ENCODE results near the gene GFI1B.
"Not testable (repeated sequence)": the region's sequence is repeated elsewhere in the genome, so short reads cannot be mapped to it uniquely, and the experiment has no call there.

Gene GFI1B

DNA sequence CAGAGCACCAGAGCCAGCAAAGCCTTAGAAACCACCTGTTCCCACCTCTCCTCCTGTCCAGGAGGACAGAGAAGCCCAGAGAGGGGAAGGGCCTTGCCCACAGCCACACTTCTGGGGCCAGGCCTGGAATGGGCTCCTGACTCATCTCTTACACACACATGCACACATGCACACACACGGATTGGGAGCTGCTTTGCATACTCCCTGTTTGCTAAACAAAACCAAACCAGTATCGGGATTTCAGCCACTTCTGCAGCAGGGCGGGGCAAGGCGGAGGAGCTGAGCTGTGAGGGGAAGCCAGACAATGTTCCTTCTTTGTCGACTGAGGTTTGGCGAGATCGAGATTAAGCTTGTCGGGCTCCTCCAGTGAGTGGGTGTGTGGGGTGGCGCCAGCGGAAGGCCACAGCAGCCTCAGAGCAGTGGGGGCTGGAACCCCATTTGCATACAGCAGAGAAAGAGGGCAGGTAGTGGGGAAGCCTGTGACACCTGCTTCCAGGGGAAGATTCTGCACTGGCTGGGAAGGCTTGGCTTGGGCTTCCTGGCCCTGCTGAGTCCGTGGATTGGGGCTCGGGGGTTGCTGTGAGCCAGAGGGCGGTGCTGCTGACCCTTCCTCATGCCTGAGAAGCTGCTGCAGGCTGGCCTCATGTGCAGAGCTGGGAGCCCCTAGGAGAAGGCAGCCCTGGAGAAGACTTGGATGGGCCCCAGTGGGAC lies 16.1 kb downstream of the GFI1B start:
- Histone ChIP-seq H3K9me3 (ENCODE audit: insufficient read depth, low read depth, low read length) (no peaks in the 10 kb centered on the region), H3K27me3 (ENCODE audit: insufficient read depth, low read length) (peaks cover 7% of the 10 kb centered on the region), H3K4me1 (ENCODE audit: insufficient read depth, low read length) (peaks cover 12% of the 10 kb centered on the region; the same call in 1 of the 2 replicates), H3K4me3 (ENCODE audit: low read length) (no peak overlapping the region), H3K36me3 (ENCODE audit: insufficient read depth, low read length) (no peaks in the 10 kb centered on the region), H3K9ac (ENCODE audit: low read depth, low read length) (no peak overlapping the region), H3K27ac (ENCODE audit: low read depth, low read length) (no peak overlapping the region)
- whole genome bisulfite sequencing = 54% methylated on average over 13 of the region's 13 CpGs

DNA sequence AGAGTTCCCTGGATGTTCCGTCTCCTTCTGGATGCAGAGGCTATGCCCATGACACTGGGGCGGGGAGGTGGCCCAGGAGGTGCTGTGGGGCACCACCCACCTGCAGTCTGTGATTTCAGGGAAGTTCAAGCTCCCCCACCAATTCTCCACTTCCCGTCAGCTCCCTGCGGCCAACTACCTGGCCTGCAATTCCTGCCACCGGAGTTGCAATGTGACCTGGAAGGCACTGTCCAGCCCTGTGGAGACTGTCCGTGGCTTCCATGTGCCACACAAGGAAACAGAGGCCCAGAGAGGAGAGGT lies 16.6 kb downstream of the GFI1B start:
- Histone ChIP-seq H3K4me1 (ENCODE audit: insufficient read depth, low read length) (peaks cover 12% of the 10 kb centered on the region; the same call in 1 of the 2 replicates), H3K36me3 (ENCODE audit: insufficient read depth, low read length) (no peaks in the 10 kb centered on the region), H3K4me3 (ENCODE audit: low read length) (no peak overlapping the region), H3K9me3 (ENCODE audit: insufficient read depth, low read depth, low read length) (no peaks in the 10 kb centered on the region), H3K27me3 (ENCODE audit: insufficient read depth, low read length) (peaks cover 12% of the 10 kb centered on the region), H3K27ac (ENCODE audit: low read depth, low read length) (no peak overlapping the region), H3K9ac (ENCODE audit: low read depth, low read length) (no peak overlapping the region)
- 87% methylated on average over 6 of the region's 6 CpGs for WGBS

DNA sequence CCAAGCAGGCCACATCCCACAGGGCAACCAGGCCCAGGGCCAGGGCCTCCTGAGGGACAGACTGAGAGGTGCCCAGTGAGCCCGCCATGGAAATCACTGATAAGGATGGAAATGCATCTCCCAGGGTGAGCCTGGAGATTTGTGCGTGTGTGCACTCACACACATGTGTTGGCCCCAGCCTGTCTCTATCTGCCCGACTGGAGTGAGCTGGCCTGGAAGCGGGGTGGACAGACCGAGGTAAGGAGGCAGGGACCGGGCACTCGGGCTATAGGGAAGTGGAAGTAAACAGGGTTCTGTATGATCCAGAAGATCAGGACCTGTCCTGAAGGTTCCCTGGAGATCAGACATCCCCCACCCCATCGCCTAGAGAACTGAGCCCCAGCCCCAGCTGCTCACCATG lies 17.4 kb downstream of the GFI1B start:
- H3K9ac ChIP-seq (ENCODE audit: low read depth, low read length) = no peak overlapping the region
- 88% methylated on average over 8 of the region's 8 CpGs for WGBS
- H3K4me3 ChIP-seq (ENCODE audit: low read length) = no peak overlapping the region
- H3K27me3 ChIP-seq (ENCODE audit: insufficient read depth, low read length) = peaks cover 19% of the 10 kb centered on the region
- no peaks in the 10 kb centered on the region for H3K36me3 ChIP-seq (ENCODE audit: insufficient read depth, low read length)
- H3K9me3 ChIP-seq (ENCODE audit: insufficient read depth, low read depth, low read length) = no peaks in the 10 kb centered on the region
- no peak overlapping the region for H3K27ac ChIP-seq (ENCODE audit: low read depth, low read length)
- peaks cover 12% of the 10 kb centered on the region; the same call in 1 of the 2 replicates for H3K4me1 ChIP-seq (ENCODE audit: insufficient read depth, low read length)

DNA sequence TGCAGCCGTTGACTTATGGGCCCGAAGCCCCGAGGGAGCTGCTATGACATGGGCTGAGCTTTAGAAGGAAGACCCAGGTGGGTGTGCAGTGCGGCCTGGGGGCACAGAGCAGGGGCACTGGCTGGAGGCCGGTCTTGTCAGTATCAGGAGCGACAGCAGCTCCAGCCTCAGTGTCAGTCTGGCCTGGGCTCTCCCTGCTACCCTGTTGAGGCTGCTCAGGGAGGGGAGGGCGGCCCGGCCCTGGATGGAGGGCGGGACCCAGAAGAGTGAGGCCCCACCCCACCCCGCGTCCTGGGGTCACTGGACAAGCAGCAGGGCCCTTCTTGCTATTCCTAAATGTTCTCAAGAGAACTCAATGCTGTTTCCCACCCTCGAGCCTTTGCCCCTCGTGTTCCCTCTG lies 18.0 kb downstream of the GFI1B start:
- WGBS = 77% methylated on average over 13 of the region's 13 CpGs
- H3K27me3 ChIP-seq (ENCODE audit: insufficient read depth, low read length) = peaks cover 21% of the 10 kb centered on the region

DNA sequence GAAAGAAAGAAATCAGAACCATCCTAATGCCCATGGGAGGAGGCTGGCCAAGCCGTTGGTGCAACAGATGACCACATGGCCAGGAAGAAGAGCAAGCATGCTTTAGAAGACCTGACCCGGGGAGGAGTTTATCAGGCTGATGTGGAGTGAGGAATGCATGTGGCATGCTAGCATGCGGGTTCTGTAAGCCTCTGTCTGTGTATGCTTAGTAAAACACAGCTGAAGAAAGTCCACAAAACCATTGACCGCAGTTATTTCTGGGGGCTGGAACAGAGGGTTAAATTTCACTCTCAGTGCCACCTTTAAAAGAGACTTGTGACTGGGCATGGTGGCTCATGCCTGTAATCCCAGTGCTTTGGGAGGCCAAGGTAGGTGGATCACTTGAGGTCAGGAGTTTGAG lies 19.1 kb downstream of the GFI1B start:
- Histone ChIP-seq H3K4me1 (ENCODE audit: insufficient read depth, low read length) (peaks cover 12% of the 10 kb centered on the region), H3K27ac (ENCODE audit: low read depth, low read length) (no peak overlapping the region), H3K27me3 (ENCODE audit: insufficient read depth, low read length) (peaks cover 31% of the 10 kb centered on the region), H3K4me3 (ENCODE audit: low read length) (no peak overlapping the region), H3K36me3 (ENCODE audit: insufficient read depth, low read length) (no peaks in the 10 kb centered on the region), H3K9me3 (ENCODE audit: insufficient read depth, low read depth, low read length) (no peaks in the 10 kb centered on the region), H3K9ac (ENCODE audit: low read depth, low read length) (no peak overlapping the region)
- 90% methylated on average over 4 of the region's 4 CpGs for WGBS

More for the DNA sequence above, 18.0 kb downstream of the GFI1B start:
- Histone ChIP-seq H3K9ac (ENCODE audit: low read depth, low read length) (no peak overlapping the region), H3K36me3 (ENCODE audit: insufficient read depth, low read length) (no peaks in the 10 kb centered on the region), H3K4me1 (ENCODE audit: insufficient read depth, low read length) (peaks cover 12% of the 10 kb centered on the region; the same call in 1 of the 2 replicates), H3K4me3 (ENCODE audit: low read length) (no peak overlapping the region), H3K27ac (ENCODE audit: low read depth, low read length) (no peak overlapping the region), H3K9me3 (ENCODE audit: insufficient read depth, low read depth, low read length) (no peaks in the 10 kb centered on the region)

DNA sequence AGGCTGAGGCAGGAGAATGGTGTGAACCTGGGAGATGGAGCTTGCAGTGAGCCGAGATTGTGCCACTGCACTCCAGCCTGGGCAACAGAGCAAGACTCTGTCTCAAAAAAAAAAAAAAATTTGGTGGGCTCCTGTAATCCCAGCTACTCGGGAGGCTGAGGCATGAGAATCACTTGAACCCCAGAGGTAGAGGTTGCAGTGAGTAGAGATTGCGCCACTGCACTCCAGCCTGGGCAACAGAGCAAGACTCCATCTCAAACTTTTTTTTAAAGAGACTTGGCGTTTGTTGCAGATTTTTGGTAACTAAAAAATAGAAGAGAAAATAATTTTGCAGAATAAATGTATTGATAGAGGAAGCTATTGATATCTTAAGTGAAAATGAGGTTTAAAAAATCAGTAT lies 19.7 kb downstream of the GFI1B start:
- WGBS = 96% methylated on average over 3 of the region's 4 CpGs
- not testable (repeated sequence) for H3K9ac ChIP-seq (ENCODE audit: low read depth, low read length); H3K9me3 ChIP-seq (ENCODE audit: insufficient read depth, low read depth, low read length); H3K36me3 ChIP-seq (ENCODE audit: insufficient read depth, low read length); H3K4me3 ChIP-seq (ENCODE audit: low read length); H3K27ac ChIP-seq (ENCODE audit: low read depth, low read length)
- Histone ChIP-seq H3K27me3 (ENCODE audit: insufficient read depth, low read length) (peaks cover 38% of the 10 kb centered on the region), H3K4me1 (ENCODE audit: insufficient read depth, low read length) (peaks cover 19% of the 10 kb centered on the region)

DNA sequence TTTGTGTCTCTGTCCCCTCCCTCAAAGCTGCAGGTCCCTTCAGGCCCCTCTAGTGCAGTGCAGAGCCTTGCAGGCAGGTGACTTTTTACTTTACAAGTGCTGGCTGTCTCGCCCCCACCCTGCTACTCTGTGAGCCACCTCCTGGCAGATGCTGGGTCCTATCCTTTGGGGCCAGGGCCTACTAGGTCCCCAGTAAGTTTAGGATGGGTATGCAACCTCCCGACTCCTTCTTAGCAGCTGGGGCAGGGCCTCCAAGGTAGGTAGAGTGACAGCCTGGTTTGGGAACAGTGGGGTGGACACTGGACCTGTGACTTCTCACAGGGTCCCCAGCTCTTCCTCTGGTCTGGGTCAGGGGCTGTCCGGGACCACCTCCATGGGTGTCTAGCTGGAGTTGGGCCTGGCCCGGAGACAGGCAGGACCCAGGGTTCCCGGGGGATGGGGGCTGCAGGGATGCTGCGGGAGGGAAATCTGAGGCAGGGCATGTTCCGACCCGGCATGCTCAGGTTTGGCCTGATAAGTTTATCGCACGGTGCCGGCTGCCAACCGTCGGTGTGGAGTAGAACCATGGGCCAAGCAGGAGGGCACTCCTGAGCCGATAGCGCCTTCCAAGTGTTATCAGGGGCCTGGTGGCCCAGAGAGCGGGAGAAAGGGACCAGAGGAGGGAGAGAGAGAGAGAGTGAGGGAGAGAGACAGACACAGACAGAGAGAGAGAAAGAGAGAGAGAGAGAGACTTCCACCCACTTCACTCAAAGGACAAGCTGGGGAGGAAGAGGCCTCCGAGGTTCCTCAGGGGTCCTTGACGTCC lies 20.5 kb downstream of the GFI1B start:
- WGBS = 88% methylated on average over 18 of the region's 18 CpGs
- Histone ChIP-seq H3K27ac (ENCODE audit: low read depth, low read length) (no peak overlapping the region), H3K9ac (ENCODE audit: low read depth, low read length) (no peak overlapping the region), H3K4me3 (ENCODE audit: low read length) (no peak overlapping the region), H3K4me1 (ENCODE audit: insufficient read depth, low read length) (peaks cover 21% of the 10 kb centered on the region), H3K9me3 (ENCODE audit: insufficient read depth, low read depth, low read length) (no peaks in the 10 kb centered on the region), H3K27me3 (ENCODE audit: insufficient read depth, low read length) (peaks cover 46% of the 10 kb centered on the region), H3K36me3 (ENCODE audit: insufficient read depth, low read length) (no peaks in the 10 kb centered on the region)

DNA sequence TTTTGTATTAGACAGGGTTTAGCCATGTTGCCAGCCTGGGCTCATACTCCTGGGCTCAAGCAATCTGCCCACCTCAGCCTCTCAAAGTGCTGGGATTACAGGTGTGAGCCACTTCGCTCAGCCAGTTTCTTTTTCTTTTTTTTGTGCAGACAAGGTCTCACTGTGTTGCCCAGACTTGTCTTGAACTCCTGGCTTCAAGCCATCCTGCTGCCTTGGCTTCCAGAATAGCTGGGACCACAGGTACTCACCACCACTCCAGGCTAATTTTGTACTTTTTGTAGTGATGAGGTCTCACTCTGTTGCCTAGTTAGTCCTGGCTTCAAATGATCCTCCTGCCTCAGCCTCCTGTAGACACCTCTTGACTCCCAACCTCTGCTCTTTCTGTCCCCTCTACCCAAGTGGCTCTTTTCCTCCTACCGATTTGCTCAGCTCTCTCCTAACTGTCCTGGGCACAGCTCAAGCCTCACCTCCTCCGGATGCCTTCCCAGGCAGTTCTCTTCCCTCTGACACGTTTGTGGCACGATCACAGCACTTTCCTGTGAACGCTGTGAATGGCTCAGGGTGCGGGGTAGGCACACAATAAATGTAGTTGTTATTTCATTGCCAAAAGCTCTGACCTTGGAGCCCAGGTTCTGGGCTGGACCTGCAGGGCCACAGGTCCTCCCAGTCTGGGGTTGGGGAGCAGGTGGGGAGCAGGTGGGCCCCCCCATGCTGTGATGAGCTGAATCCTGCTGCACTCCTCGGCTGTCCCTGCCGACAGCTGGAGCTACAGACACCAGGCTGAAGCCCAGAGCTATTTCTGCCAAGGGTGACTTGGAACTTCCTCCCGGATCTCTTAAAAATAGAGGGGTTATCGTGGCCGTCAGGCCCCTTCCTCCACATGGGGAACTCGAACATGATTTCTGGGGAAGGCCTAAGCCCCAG lies 23.9 kb downstream of the GFI1B start:
- peaks cover 79% of the 10 kb centered on the region for H3K27me3 ChIP-seq (ENCODE audit: insufficient read depth, low read length)
- no peaks in the 10 kb centered on the region for H3K36me3 ChIP-seq (ENCODE audit: insufficient read depth, low read length)
- peaks cover 25% of the 10 kb centered on the region for H3K4me1 ChIP-seq (ENCODE audit: insufficient read depth, low read length)
- WGBS = 68% methylated on average over 13 of the region's 13 CpGs
- H3K9ac ChIP-seq (ENCODE audit: low read depth, low read length) = no peak overlapping the region
- H3K9me3 ChIP-seq (ENCODE audit: insufficient read depth, low read depth, low read length) = no peaks in the 10 kb centered on the region
- H3K4me3 ChIP-seq (ENCODE audit: low read length) = no peak overlapping the region
- H3K27ac ChIP-seq (ENCODE audit: low read depth, low read length) = no peak overlapping the region

DNA sequence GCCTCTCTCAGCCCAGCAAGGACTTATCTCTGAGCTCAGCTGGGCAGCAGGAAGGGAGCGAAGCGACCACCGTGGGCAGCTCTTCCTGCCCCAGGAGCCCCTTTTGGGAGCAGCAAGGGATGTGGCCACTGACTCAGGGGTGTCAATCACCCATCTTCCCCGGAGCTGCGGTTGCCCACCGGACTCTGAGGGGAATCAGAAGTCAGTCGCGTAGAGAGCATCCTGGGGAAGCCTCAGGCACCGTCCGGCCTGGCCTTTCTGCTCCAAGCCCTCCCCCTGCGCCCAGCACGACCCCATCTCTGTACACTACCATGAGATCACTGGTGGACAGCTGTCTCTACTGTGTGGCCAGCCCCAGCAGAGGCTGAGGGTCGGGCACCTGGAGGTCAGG lies 24.6 kb downstream of the GFI1B start:
- Histone ChIP-seq H3K4me3 (ENCODE audit: low read length) (no peak overlapping the region), H3K27ac (ENCODE audit: low read depth, low read length) (no peak overlapping the region), H3K9me3 (ENCODE audit: insufficient read depth, low read depth, low read length) (no peaks in the 10 kb centered on the region), H3K4me1 (ENCODE audit: insufficient read depth, low read length) (peaks cover 25% of the 10 kb centered on the region), H3K27me3 (ENCODE audit: insufficient read depth, low read length) (peaks cover 86% of the 10 kb centered on the region), H3K9ac (ENCODE audit: low read depth, low read length) (no peak overlapping the region), H3K36me3 (ENCODE audit: insufficient read depth, low read length) (no peaks in the 10 kb centered on the region)
- 38% methylated on average over 13 of the region's 13 CpGs for WGBS

DNA sequence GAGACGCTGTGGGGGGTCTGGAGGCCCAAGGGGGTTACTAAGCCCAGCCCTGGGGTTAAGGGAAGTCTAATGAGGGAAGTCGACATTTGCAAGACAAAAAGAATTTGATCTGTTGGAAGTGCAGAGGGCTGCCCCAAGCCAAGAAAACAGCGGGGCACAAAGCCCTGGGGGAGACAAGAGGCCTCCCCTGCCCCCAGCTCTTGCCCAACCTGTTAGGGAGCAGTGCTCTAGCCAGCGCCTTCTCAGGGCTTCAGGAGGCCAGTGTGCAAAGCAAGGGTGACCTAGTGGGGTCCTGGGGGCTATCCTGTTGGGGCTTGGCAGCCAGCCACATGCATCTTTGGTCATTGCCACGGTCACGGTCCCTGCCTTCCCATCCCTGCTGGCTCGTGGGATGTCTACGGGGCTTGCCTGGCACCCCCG lies 25.2 kb downstream of the GFI1B start:
- no peak overlapping the region for H3K4me3 ChIP-seq (ENCODE audit: low read length)
- peaks cover 25% of the 10 kb centered on the region for H3K4me1 ChIP-seq (ENCODE audit: insufficient read depth, low read length)
- H3K9ac ChIP-seq (ENCODE audit: low read depth, low read length) = no peak overlapping the region
- H3K36me3 ChIP-seq (ENCODE audit: insufficient read depth, low read length) = no peaks in the 10 kb centered on the region
- WGBS = 15% methylated on average over 9 of the region's 9 CpGs
- no peak overlapping the region for H3K27ac ChIP-seq (ENCODE audit: low read depth, low read length)
- no peaks in the 10 kb centered on the region for H3K9me3 ChIP-seq (ENCODE audit: insufficient read depth, low read depth, low read length)
- peaks cover 91% of the 10 kb centered on the region for H3K27me3 ChIP-seq (ENCODE audit: insufficient read depth, low read length)

Measured in HUES64 (cell line).